Measurements from ENCODE around the gene LAMA4. TPM values are rescaled to one million over a fixed set of nuclear protein-coding genes. Genes with fewer than 3 reads are reported as not detected.

LAMA4 gene
- total RNA-seq, 1 donor from 2014 or later: 336 TPM

GRCh38 chr6:112193117-112193516 lies 61.2 kb downstream of the LAMA4 start:
- no peak for DNase-seq (ENCODE audit: low spot score)

- DNase-seq (ENCODE audit: low spot score): no peak
Measured at GRCh38 chr6:112191509-112192020, 62.8 kb downstream of the LAMA4 start.

GRCh38 chr6:112190164-112190563 lies 64.2 kb downstream of the LAMA4 start:
- no peak for DNase-seq (ENCODE audit: low spot score)

- peak; percentile 22 for DNase-seq (ENCODE audit: low spot score)
Measured at GRCh38 chr6:112189494-112189893, 64.9 kb downstream of the LAMA4 start.

- no peak for DNase-seq (ENCODE audit: low spot score)
Measured at GRCh38 chr6:112188906-112189305, 65.5 kb downstream of the LAMA4 start.

GRCh38 chr6:112187736-112188135 lies 66.6 kb downstream of the LAMA4 start:
- no peak for DNase-seq (ENCODE audit: low spot score)

- DNase-seq (ENCODE audit: low spot score): peak; percentile 86
Measured at GRCh38 chr6:112184951-112185350, 69.4 kb downstream of the LAMA4 start.

GRCh38 chr6:112183271-112183671 lies 71.1 kb downstream of the LAMA4 start:
- peak; percentile 26 for DNase-seq (ENCODE audit: low spot score)

- DNase-seq (ENCODE audit: low spot score): no peak
Measured at GRCh38 chr6:112181130-112181529, 73.2 kb downstream of the LAMA4 start.

GRCh38 chr6:112180095-112180820 lies 74.1 kb downstream of the LAMA4 start:
- peak; percentile 85 for DNase-seq (ENCODE audit: low spot score)

GRCh38 chr6:112179631-112180030 lies 74.7 kb downstream of the LAMA4 start:
- DNase-seq (ENCODE audit: low spot score): no peak

- DNase-seq (ENCODE audit: low spot score): no peak
Measured at GRCh38 chr6:112178846-112179245, 75.5 kb downstream of the LAMA4 start.

GRCh38 chr6:112177092-112177491 lies 77.3 kb downstream of the LAMA4 start:
- DNase-seq (ENCODE audit: low spot score): no peak

- no peak for DNase-seq (ENCODE audit: low spot score)
Measured at GRCh38 chr6:112176175-112176574, 78.2 kb downstream of the LAMA4 start.

GRCh38 chr6:112173221-112173804 lies 81.1 kb downstream of the LAMA4 start:
- DNase-seq (ENCODE audit: low spot score): no peak

GRCh38 chr6:112172540-112172939 lies 81.8 kb downstream of the LAMA4 start:
- no peak for DNase-seq (ENCODE audit: low spot score)

- DNase-seq (ENCODE audit: low spot score): no peak
Measured at GRCh38 chr6:112169541-112169940, 84.8 kb downstream of the LAMA4 start.

GRCh38 chr6:112163295-112164257 lies 90.8 kb downstream of the LAMA4 start:
- DNase-seq (ENCODE audit: low spot score): peak; percentile 51

- DNase-seq (ENCODE audit: low spot score): no peak
Measured at GRCh38 chr6:112160745-112161144, 93.6 kb downstream of the LAMA4 start.

- DNase-seq (ENCODE audit: low spot score): no peak
Measured at GRCh38 chr6:112156668-112157067, 97.7 kb downstream of the LAMA4 start.

GRCh38 chr6:112155886-112156285 lies 98.5 kb downstream of the LAMA4 start:
- no peak for DNase-seq (ENCODE audit: low spot score)

- DNase-seq (ENCODE audit: low spot score): peak; percentile 42
Measured at GRCh38 chr6:112154711-112155110, 99.7 kb downstream of the LAMA4 start.

All from umbilical cord (tissue), 2 donors.